ENCODE results near the gene ERBB4.

The ERBB4 gene

DNA sequence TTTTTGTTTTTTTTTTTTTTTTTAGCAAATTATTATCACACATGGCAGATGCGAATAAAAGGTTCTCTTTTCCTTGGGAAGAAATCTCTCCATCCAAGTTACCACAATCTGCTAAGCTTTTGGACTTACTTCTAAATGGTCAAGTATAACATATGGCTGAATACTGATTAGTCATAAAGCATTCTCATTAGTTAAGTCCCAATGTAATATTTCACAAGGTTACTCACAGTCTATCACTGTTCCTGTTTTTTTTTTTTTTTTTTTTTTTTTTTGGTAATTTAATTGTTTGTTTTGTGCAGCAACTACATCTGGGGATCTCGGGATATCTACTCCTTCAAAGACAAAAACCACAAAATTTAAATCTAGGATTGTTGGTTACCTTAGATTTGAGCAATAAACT lies 1210.5 kb downstream of the ERBB4 start:
- no peak overlapping the region for H3K4me3 ChIP-seq (ENCODE audit: low read length)
- no peak for DNase-seq (ENCODE audit: low read depth)
- TF ChIP-seq, protein P1, sequence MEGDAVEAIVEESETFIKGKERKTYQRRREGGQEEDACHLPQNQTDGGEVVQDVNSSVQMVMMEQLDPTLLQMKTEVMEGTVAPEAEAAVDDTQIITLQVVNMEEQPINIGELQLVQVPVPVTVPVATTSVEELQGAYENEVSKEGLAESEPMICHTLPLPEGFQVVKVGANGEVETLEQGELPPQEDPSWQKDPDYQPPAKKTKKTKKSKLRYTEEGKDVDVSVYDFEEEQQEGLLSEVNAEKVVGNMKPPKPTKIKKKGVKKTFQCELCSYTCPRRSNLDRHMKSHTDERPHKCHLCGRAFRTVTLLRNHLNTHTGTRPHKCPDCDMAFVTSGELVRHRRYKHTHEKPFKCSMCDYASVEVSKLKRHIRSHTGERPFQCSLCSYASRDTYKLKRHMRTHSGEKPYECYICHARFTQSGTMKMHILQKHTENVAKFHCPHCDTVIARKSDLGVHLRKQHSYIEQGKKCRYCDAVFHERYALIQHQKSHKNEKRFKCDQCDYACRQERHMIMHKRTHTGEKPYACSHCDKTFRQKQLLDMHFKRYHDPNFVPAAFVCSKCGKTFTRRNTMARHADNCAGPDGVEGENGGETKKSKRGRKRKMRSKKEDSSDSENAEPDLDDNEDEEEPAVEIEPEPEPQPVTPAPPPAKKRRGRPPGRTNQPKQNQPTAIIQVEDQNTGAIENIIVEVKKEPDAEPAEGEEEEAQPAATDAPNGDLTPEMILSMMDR (conservative IDR thresholded peaks at IDR 0.05; ENCODE audit: low read length), result no peak
